Spleen (tissue), 7 donors: Measurements from ENCODE around the gene AP1B1.

Experiments
- CTCF ChIP-seq, 11 experiments: fragments of 200-600 bp in 7 of 11; fragments of 450-650 bp in 4 of 11; sonication (generic) in 4 of 11; IDR thresholded peaks in 8 of 11; conservative IDR thresholded peaks in 3 of 11; 1 replicate in 7 of 11; 2 replicates in 4 of 11; pipeline versions ENCODE4 v1.4.0 to v1.8.0; 2016 to 2021; ENCODE audit warnings: antibody characterized with exemption in 11 of 11, inconsistent platforms in 4 of 11, mild to moderate bottlenecking in 1 of 11
- POLR2A ChIP-seq, 3 donors: fragments of 450-650 bp; IDR thresholded peaks; one replicate each; pipeline ENCODE4 v1.5.1; 2017; ENCODE audit warnings: antibody characterized with exemption in 3 of 3, mild to moderate bottlenecking in 1 of 3
- donor health status: DM: no; HTN: no; CAD: no; lungs with moderate emphysema.
- donor health status: DM: no; HTN: no; CAD: no.
- donor health status: DM: no; HTN: no; CAD: no.

GRCh38 chr22:29312218-29313125 lies 75.9 kb downstream of the AP1B1 start:
- TF ChIP-seq CTCF (IDR thresholded peaks at IDR 0.05 in 8 of 11, conservative IDR thresholded peaks at IDR 0.05 in 3 of 11) = no peak
- no peak for TF ChIP-seq POLR2A (IDR thresholded peaks at IDR 0.05)
